ENCODE data around the gene TRIM56. TPM values are rescaled to one million over a fixed set of nuclear protein-coding genes. Genes with fewer than 3 reads are reported as not detected.

Gene TRIM56
- total and polyA plus RNA-seq, 2 of the 13 experiments (the other 11 are each of a cell fraction or from before 2014, with no cell fraction given), result 3.2 to 7.1 TPM

- no peak for TF ChIP-seq USF2 (IDR thresholded peaks at IDR 0.05; ENCODE audit: low read depth, low read length)
- TF ChIP-seq USF2 (CRISPR knock-in tag; IDR thresholded peaks at IDR 0.05; ENCODE audit: borderline replicate concordance), result no peak
- TF ChIP-seq ZSCAN25 (CRISPR knock-in tag; IDR thresholded peaks at IDR 0.05), result peak; percentile 47; the same call in 1 of the 2 replicates
- TF ChIP-seq KLF6 (CRISPR knock-in tag; IDR thresholded peaks at IDR 0.05), result no peak
- no peak; the same call in 1 of the 2 replicates for TF ChIP-seq DPF2 (CRISPR knock-in tag; IDR thresholded peaks at IDR 0.05; ENCODE audit: borderline replicate concordance, low read depth)
- no peak for TF ChIP-seq NBN (conservative IDR thresholded peaks at IDR 0.05)
- no peak for TF ChIP-seq ZNF816 (CRISPR knock-in tag; IDR thresholded peaks at IDR 0.05; ENCODE audit: borderline replicate concordance)
- TF ChIP-seq ZBTB7A (CRISPR knock-in tag; IDR thresholded peaks at IDR 0.05), result no peak
- TF ChIP-seq ZNF253 (CRISPR knock-in tag; IDR thresholded peaks at IDR 0.05; ENCODE audit: borderline replicate concordance), result no peak
- no peak for TF ChIP-seq SMAD1 (CRISPR knock-in tag; IDR thresholded peaks at IDR 0.05; ENCODE audit: borderline replicate concordance, low read depth)
- TF ChIP-seq ZNF432 (CRISPR knock-in tag; IDR thresholded peaks at IDR 0.05; ENCODE audit: borderline replicate concordance), result no peak
- TF ChIP-seq ZBTB34 (CRISPR knock-in tag; IDR thresholded peaks at IDR 0.05), result no peak
- TF ChIP-seq KMT2B (CRISPR knock-in tag; IDR thresholded peaks at IDR 0.05), result no peak
- no peak for TF ChIP-seq KLF11 (CRISPR knock-in tag; IDR thresholded peaks at IDR 0.05)
- no peak for TF ChIP-seq ATRX (CRISPR knock-in tag; IDR thresholded peaks at IDR 0.05; ENCODE audit: borderline replicate concordance)
- TF ChIP-seq ZBTB4 (CRISPR knock-in tag; IDR thresholded peaks at IDR 0.05; ENCODE audit: borderline replicate concordance), result 0 out of 2 replicates have a peak, but pooled peaks have one; percentile 26
- TF ChIP-seq NFKBIZ (CRISPR knock-in tag; IDR thresholded peaks at IDR 0.05), result no peak
- TF ChIP-seq RXRA (CRISPR knock-in tag; IDR thresholded peaks at IDR 0.05), result no peak
- TF ChIP-seq HDAC6 (IDR thresholded peaks at IDR 0.05; ENCODE audit: low read depth, low read length), result no peak
- no peak for TF ChIP-seq SP140L (CRISPR knock-in tag; IDR thresholded peaks at IDR 0.05; ENCODE audit: borderline replicate concordance)
- no peak for TF ChIP-seq NR0B2 (CRISPR knock-in tag; IDR thresholded peaks at IDR 0.05)
Measured at GRCh38 chr7:101099969-101100781, 14.9 kb downstream of the TRIM56 start (continued).
